Heart left ventricle (tissue), 13 donors: ENCODE results near the gene USF2.

ENCODE experiments used
- POLR2A ChIP-seq, 2 donors: fragments of 450-650 bp; IDR thresholded peaks; one replicate each; pipeline ENCODE4 v1.6.1; 2017; ENCODE audit warnings: antibody characterized with exemption in 2 of 2, mild to moderate bottlenecking in 2 of 2, moderate library complexity in 2 of 2
- TF ChIP-seq, protein P1 (sequence below), 12 donors: fragments of 200-600 bp; sonication (generic) in 4 of 12; IDR thresholded peaks; one replicate each; pipeline versions ENCODE4 v1.5.0 to v1.8.0; 2018 to 2022; ENCODE audit warnings: antibody characterized with exemption in 12 of 12, mild to moderate bottlenecking in 5 of 12
- donor health status: ischemic (EF 13 %, LVEDD 7.1; RV severe dilation, severe dysfunction).
- donor health status: DM: no; HTN: yes; CAD: no.
- donor health status: DM: no; HTN: no; CAD: no.
- donor health status: ischemic (EF 25% LVEDD 6.9; RV normal size, moderate dysfunction).
- donor health status: ischemic (EF 25% LVEDD 5.7; RV mildly dilated, moderate dysfunction).
- donor health status: ischemic (EF 35%, LVEDD 5.7; RV mildly dilated, moderate dysfunction).
- donor health status: nonischemic (EF 11% LVEDD 7.7; RV severe dilation, severe dysfunction).
- donor health status: DM: yes; HTN: yes; CAD: no.
- donor health status: PGD.
- donor health status: ischemic (EF 29% LVEDD 5.4; RV normal size, mild dysfunction).
- donor health status: nonischemic (EF 23%, LVEDD 6.1; RV moderate dilation, normal function).

DNA sequence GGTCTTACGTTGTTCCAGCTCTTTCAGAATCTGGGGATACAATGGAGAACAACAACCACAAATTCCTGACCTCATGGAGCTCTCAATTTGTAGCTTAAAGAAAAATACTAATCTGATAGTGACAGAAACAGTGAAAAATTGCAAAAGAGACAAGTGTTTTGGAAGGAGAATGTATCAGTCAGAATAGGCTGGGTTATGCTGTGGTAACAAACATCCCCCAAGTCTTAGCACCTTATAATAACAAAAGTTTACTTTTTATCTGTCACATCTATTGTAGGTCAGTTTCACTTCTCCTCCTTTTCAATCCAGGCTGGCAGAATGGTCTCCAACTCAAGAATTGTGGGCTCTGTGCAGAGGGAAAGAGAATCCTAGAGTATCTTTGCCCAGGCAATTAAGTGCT, 49.8 kb upstream of the USF2 start:
- TF ChIP-seq POLR2A (IDR thresholded peaks at IDR 0.05), result no peak
- TF ChIP-seq, protein P1, sequence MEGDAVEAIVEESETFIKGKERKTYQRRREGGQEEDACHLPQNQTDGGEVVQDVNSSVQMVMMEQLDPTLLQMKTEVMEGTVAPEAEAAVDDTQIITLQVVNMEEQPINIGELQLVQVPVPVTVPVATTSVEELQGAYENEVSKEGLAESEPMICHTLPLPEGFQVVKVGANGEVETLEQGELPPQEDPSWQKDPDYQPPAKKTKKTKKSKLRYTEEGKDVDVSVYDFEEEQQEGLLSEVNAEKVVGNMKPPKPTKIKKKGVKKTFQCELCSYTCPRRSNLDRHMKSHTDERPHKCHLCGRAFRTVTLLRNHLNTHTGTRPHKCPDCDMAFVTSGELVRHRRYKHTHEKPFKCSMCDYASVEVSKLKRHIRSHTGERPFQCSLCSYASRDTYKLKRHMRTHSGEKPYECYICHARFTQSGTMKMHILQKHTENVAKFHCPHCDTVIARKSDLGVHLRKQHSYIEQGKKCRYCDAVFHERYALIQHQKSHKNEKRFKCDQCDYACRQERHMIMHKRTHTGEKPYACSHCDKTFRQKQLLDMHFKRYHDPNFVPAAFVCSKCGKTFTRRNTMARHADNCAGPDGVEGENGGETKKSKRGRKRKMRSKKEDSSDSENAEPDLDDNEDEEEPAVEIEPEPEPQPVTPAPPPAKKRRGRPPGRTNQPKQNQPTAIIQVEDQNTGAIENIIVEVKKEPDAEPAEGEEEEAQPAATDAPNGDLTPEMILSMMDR (IDR thresholded peaks at IDR 0.05), result no peak
